Activated CD8-positive, alpha-beta memory T cell treated with anti-CD3 and anti-CD28 coated beads for 1 hour (primary cell): ENCODE measurements around the gene NFE2L3.
"Not testable (repeated sequence)": the region's sequence is repeated elsewhere in the genome, so short reads cannot be mapped to it uniquely, and the experiment has no call there.

Source experiments
- DNase-seq, 2 donors: peaks; one replicate each; pipeline ENCODE4 v3.0.0-alpha.2; 2020; ENCODE audit warnings: low read depth in 1 of 2; ENCODE audit errors: extremely low read depth in 1 of 2

The NFE2L3 gene

GRCh38 chr7:26185844-26186180 is 33.8 kb downstream of the NFE2L3 start:
- DNase-seq: no peak

- no peak for DNase-seq
Measured at GRCh38 chr7:26186364-26187311, 34.6 kb downstream of the NFE2L3 start.

- no peak for DNase-seq
Measured at GRCh38 chr7:26187380-26188205, 35.6 kb downstream of the NFE2L3 start.

- no peak for DNase-seq
Measured at GRCh38 chr7:26188206-26188956, 36.4 kb downstream of the NFE2L3 start.

- DNase-seq: no peak
Measured at GRCh38 chr7:26188957-26189541, 37.1 kb downstream of the NFE2L3 start.

GRCh38 chr7:26189697-26190096 is 37.7 kb downstream of the NFE2L3 start:
- DNase-seq: no peak

GRCh38 chr7:26190417-26190869 is 38.4 kb downstream of the NFE2L3 start:
- DNase-seq: no peak

GRCh38 chr7:26191233-26191973 is 39.4 kb downstream of the NFE2L3 start:
- DNase-seq: no peak

GRCh38 chr7:26191974-26192479 is 40.0 kb downstream of the NFE2L3 start:
- DNase-seq: no peak

GRCh38 chr7:26192485-26193087 is 40.6 kb downstream of the NFE2L3 start:
- DNase-seq: no peak

- no peak for DNase-seq
Measured at GRCh38 chr7:26193432-26194207, 41.6 kb downstream of the NFE2L3 start.

- not testable (repeated sequence) for DNase-seq
Measured at GRCh38 chr7:26194764-26195163, 42.8 kb downstream of the NFE2L3 start.

- DNase-seq: no peak
Measured at GRCh38 chr7:26195182-26195581, 43.2 kb downstream of the NFE2L3 start.

GRCh38 chr7:26195867-26196657 is 44.1 kb downstream of the NFE2L3 start:
- DNase-seq: no peak

- DNase-seq: no peak
Measured at GRCh38 chr7:26197153-26198115, 45.4 kb downstream of the NFE2L3 start.

- DNase-seq: no peak
Measured at GRCh38 chr7:26198133-26198780, 46.3 kb downstream of the NFE2L3 start.
